Activated T-cell treated with anti-CD3 and anti-CD28 coated beads for 24 hours (primary cell): ENCODE data around the gene OR2Y1.
"Not testable (repeated sequence)": the region's sequence is repeated elsewhere in the genome, so short reads cannot be mapped to it uniquely, and the experiment has no call there.

Experiments
- DNase-seq: peaks from one replicate; pipeline ENCODE4 v3.0.0-alpha.2; 2020; ENCODE audit warnings: low read depth

The OR2Y1 gene

GRCh38 chr5:180739958-180740357 is at the start of gene OR2Y1:
Gene OR2Y1, minus strand, starts transcription at chr5:180740058. Its CDS starts 0 bp downstream, at chr5:180740058.
- DNase-seq = no peak

GRCh38 chr5:180788651-180789410 is 49.0 kb upstream of the OR2Y1 start:
- DNase-seq = not testable (repeated sequence)

- no peak for DNase-seq
These were observed 48.0 kb upstream of the OR2Y1 start for GRCh38 chr5:180787711-180788431.

GRCh38 chr5:180786531-180787398 is 46.9 kb upstream of the OR2Y1 start:
- no peak for DNase-seq

GRCh38 chr5:180785794-180786221 is 46.0 kb upstream of the OR2Y1 start:
- DNase-seq = no peak

- no peak for DNase-seq
These were observed 45.4 kb upstream of the OR2Y1 start for GRCh38 chr5:180785121-180785781.

GRCh38 chr5:180784497-180785097 is 44.7 kb upstream of the OR2Y1 start:
- DNase-seq = peak; percentile 61

- DNase-seq = no peak
These were observed 43.6 kb upstream of the OR2Y1 start for GRCh38 chr5:180783340-180784052.

- no peak for DNase-seq
These were observed 42.9 kb upstream of the OR2Y1 start for GRCh38 chr5:180782748-180783147.

- not testable (repeated sequence) for DNase-seq
These were observed 42.1 kb upstream of the OR2Y1 start for GRCh38 chr5:180781900-180782326.

- DNase-seq = no peak
These were observed 40.2 kb upstream of the OR2Y1 start for GRCh38 chr5:180779985-180780610.

- DNase-seq = no peak
These were observed 37.6 kb upstream of the OR2Y1 start for GRCh38 chr5:180777475-180777874.

- DNase-seq = no peak
These were observed 36.5 kb upstream of the OR2Y1 start for GRCh38 chr5:180776376-180776775.

- DNase-seq = no peak
These were observed 35.8 kb upstream of the OR2Y1 start for GRCh38 chr5:180775624-180776023.

GRCh38 chr5:180771839-180772238 is 32.0 kb upstream of the OR2Y1 start:
- no peak for DNase-seq

GRCh38 chr5:180769821-180770220 is 30.0 kb upstream of the OR2Y1 start:
- no peak for DNase-seq

GRCh38 chr5:180755601-180756000 is 15.7 kb upstream of the OR2Y1 start:
- DNase-seq = no peak

- DNase-seq = no peak
These were observed 4.4 kb upstream of the OR2Y1 start for GRCh38 chr5:180744253-180744652.

- no peak for DNase-seq
These were observed 2.9 kb upstream of the OR2Y1 start for GRCh38 chr5:180742727-180743126.

GRCh38 chr5:180740953-180741352 is 1.1 kb upstream of the OR2Y1 start:
- DNase-seq = not testable (repeated sequence)
